ENCODE data around the gene PTDSS2.
A peak's percentile ranks its signal among the peaks of the same experiment; 100 is the strongest.

Gene PTDSS2

GRCh38 chr11:494761-495536, 44.9 kb downstream of the PTDSS2 start:
- peaks cover 55% of the 10 kb centered on the region for H3K36me3 ChIP-seq (ENCODE audit: low read depth)
- H3K4me3 ChIP-seq (ENCODE audit: severe bottlenecking) = no peak overlapping the region
- no peak overlapping the region for H3K27ac ChIP-seq (ENCODE audit: poor library complexity, severe bottlenecking)
- H3K27me3 ChIP-seq (ENCODE audit: insufficient read depth, poor library complexity, severe bottlenecking) = no peaks in the 10 kb centered on the region
- no peaks in the 10 kb centered on the region for H3K4me1 ChIP-seq (ENCODE audit: insufficient read depth, poor library complexity, severe bottlenecking)
- DNase-seq (ENCODE audit: low spot score) = peak; percentile 70
- no peak for TF ChIP-seq CTCF (IDR thresholded peaks at IDR 0.05; ENCODE audit: poor library complexity, severe bottlenecking)
- H3K9me3 ChIP-seq (ENCODE audit: severe bottlenecking) = no peaks in the 10 kb centered on the region
- no peak; the same call in 2 of the 3 replicates for ATAC-seq (ENCODE audit: low read depth)

GRCh38 chr11:495537-495931, 45.5 kb downstream of the PTDSS2 start:
- no peak for TF ChIP-seq CTCF (IDR thresholded peaks at IDR 0.05; ENCODE audit: poor library complexity, severe bottlenecking)
- no peak overlapping the region for H3K27ac ChIP-seq (ENCODE audit: poor library complexity, severe bottlenecking)
- H3K4me1 ChIP-seq (ENCODE audit: insufficient read depth, poor library complexity, severe bottlenecking) = no peaks in the 10 kb centered on the region
- no peaks in the 10 kb centered on the region for H3K27me3 ChIP-seq (ENCODE audit: insufficient read depth, poor library complexity, severe bottlenecking)
- ATAC-seq (ENCODE audit: low read depth) (no peak), DNase-seq (ENCODE audit: low spot score) (peak; percentile 53)
- H3K9me3 ChIP-seq (ENCODE audit: severe bottlenecking) = no peaks in the 10 kb centered on the region
- peaks cover 58% of the 10 kb centered on the region for H3K36me3 ChIP-seq (ENCODE audit: low read depth)
- H3K4me3 ChIP-seq (ENCODE audit: severe bottlenecking) = no peak overlapping the region

GRCh38 chr11:496834-497564, 46.9 kb downstream of the PTDSS2 start:
- Histone ChIP-seq H3K4me3 (ENCODE audit: severe bottlenecking) (no peak overlapping the region), H3K27me3 (ENCODE audit: insufficient read depth, poor library complexity, severe bottlenecking) (no peaks in the 10 kb centered on the region), H3K36me3 (ENCODE audit: low read depth) (peaks cover 71% of the 10 kb centered on the region), H3K4me1 (ENCODE audit: insufficient read depth, poor library complexity, severe bottlenecking) (no peaks in the 10 kb centered on the region), H3K9me3 (ENCODE audit: severe bottlenecking) (no peaks in the 10 kb centered on the region), H3K27ac (ENCODE audit: poor library complexity, severe bottlenecking) (no peak overlapping the region)
- DNase-seq (ENCODE audit: low spot score) (peak; percentile 56), ATAC-seq (ENCODE audit: low read depth) (peak; percentile 7; the same call in 1 of the 3 replicates)
- no peak for TF ChIP-seq CTCF (IDR thresholded peaks at IDR 0.05; ENCODE audit: poor library complexity, severe bottlenecking)

GRCh38 chr11:497565-498296, 47.7 kb downstream of the PTDSS2 start:
- DNase-seq (ENCODE audit: low spot score) (no peak), ATAC-seq (ENCODE audit: low read depth) (no peak)
- H3K9me3 ChIP-seq (ENCODE audit: severe bottlenecking) = no peaks in the 10 kb centered on the region
- H3K27me3 ChIP-seq (ENCODE audit: insufficient read depth, poor library complexity, severe bottlenecking) = no peaks in the 10 kb centered on the region
- no peaks in the 10 kb centered on the region for H3K4me1 ChIP-seq (ENCODE audit: insufficient read depth, poor library complexity, severe bottlenecking)
- peaks cover 71% of the 10 kb centered on the region for H3K36me3 ChIP-seq (ENCODE audit: low read depth)
- no peak for TF ChIP-seq CTCF (IDR thresholded peaks at IDR 0.05; ENCODE audit: poor library complexity, severe bottlenecking)
- H3K4me3 ChIP-seq (ENCODE audit: severe bottlenecking) = no peak overlapping the region
- no peak overlapping the region for H3K27ac ChIP-seq (ENCODE audit: poor library complexity, severe bottlenecking)
